ENCODE data around the gene CYGB. TPM values are rescaled to one million over a fixed set of nuclear protein-coding genes. Genes with fewer than 3 reads are reported as not detected.
"Not testable (repeated sequence)": the region's sequence is repeated elsewhere in the genome, so short reads cannot be mapped to it uniquely, and the experiment has no call there.

Gene CYGB
- total RNA-seq, 1 donor: 39.1 TPM

DNA sequence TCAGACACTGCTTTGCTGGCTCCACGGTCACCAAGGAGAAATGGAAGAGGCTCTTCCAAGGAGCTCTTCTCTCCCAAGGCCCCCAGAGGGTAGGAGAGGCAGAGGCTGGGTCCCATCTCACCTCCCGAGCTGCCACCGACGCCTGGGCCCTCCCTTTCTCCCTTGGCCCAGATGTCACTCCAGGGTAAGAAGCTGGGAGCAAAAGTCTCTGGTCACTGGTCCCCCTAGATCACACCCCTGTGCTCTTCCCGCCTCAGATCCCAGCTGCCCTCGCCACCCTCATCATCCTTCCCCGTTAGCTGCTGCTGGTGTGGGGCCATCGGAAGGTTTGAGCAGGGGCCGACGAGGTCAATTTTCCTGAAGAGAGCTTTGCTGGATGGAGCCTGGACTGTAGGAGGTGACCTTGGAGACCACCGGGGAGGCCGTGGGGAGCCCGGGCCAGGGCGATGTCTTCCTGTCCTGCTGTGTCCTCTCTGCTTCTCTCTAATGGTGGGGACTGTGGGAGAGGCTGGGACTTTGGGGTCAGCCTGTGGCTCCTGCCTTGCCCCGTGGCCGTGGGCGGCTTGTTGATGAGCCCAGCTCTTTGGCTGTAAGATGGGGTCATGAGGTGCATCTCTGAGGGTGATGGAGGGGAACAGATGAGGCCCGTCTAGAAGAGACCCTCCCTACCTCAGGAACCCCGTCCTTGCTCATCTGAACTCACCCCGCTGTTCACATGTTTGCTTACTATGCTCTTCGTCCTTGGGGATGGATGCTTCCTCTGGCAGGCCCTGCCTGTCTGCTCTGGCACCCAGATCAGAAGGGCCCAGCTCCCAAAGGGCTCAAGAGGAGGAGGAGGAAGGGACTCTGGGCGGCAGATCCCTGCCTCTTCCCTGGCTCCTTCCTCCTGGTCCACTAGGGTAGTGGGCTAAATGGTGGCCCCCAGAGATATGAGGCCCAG lies 24.9 kb downstream of the CYGB start:
- H3K4me3 ChIP-seq (ENCODE audit: insufficient read depth, low read length): no peak overlapping the region
- H3K79me2 ChIP-seq (ENCODE audit: insufficient read depth, low read length): no peaks in the 10 kb centered on the region

DNA sequence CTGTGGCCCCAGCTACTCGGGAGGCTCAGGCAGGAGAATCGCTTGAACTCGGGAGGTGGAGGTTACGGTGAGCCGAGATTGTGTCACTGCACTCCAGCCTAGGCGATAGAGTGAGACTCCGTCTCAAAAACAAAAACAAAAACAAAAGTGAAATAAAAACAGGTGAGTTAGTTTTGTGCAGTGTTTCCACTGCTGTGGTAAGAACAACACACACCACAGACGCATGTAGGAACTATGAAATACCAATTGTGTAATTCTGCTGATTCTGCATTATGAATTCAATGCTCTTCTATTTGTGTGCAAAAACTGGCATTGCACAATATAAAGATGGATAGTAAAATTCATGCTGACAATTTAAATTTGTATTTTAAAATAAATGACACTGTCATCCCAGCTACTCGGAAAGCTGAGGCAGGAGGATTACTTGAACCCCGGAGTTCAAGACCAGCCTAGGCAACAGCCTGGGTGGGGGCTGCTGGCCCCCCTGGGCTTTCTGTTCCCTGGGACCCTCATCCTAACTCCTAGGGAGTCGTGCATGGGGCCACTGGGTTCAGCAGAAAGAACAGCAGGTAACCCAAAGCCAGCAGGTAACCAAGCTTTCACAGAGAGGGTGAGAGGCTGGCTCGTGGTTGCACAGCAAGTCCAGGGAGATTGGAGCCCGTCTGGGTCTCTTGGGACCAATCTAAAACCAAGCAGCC lies 25.7 kb downstream of the CYGB start:
- Histone ChIP-seq H3K36me3 (ENCODE audit: insufficient read depth, low read length) (no peaks in the 10 kb centered on the region), H3K9me3 (ENCODE audit: low read depth, low read length) (no peaks in the 10 kb centered on the region), H2AFZ (ENCODE audit: low read length) (no peak overlapping the region), H3K27ac (ENCODE audit: low read depth, low read length) (no peak overlapping the region), H3K4me1 (ENCODE audit: insufficient read depth, low read length) (peaks cover 13% of the 10 kb centered on the region), H3K79me2 (ENCODE audit: insufficient read depth, low read length) (no peaks in the 10 kb centered on the region), H3K4me3 (ENCODE audit: insufficient read depth, low read length) (no peak overlapping the region), H3K4me2 (ENCODE audit: insufficient read depth, low read length) (no peak overlapping the region), H4K20me1 (ENCODE audit: insufficient read depth, low read length) (no peaks in the 10 kb centered on the region), H3K27me3 (ENCODE audit: insufficient read depth, low read length) (no peaks in the 10 kb centered on the region)
- peak; percentile 34 for DNase-seq (ENCODE audit: insufficient read length, low spot score, missing footprints)
- TF ChIP-seq, protein P1, sequence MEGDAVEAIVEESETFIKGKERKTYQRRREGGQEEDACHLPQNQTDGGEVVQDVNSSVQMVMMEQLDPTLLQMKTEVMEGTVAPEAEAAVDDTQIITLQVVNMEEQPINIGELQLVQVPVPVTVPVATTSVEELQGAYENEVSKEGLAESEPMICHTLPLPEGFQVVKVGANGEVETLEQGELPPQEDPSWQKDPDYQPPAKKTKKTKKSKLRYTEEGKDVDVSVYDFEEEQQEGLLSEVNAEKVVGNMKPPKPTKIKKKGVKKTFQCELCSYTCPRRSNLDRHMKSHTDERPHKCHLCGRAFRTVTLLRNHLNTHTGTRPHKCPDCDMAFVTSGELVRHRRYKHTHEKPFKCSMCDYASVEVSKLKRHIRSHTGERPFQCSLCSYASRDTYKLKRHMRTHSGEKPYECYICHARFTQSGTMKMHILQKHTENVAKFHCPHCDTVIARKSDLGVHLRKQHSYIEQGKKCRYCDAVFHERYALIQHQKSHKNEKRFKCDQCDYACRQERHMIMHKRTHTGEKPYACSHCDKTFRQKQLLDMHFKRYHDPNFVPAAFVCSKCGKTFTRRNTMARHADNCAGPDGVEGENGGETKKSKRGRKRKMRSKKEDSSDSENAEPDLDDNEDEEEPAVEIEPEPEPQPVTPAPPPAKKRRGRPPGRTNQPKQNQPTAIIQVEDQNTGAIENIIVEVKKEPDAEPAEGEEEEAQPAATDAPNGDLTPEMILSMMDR (IDR thresholded peaks at IDR 0.05; ENCODE audit: extremely low read depth, low read depth, low read length): no peak

More for the DNA sequence above, 24.9 kb downstream of the CYGB start:
- H2AFZ ChIP-seq (ENCODE audit: low read length): no peak overlapping the region
- no peaks in the 10 kb centered on the region for H3K36me3 ChIP-seq (ENCODE audit: insufficient read depth, low read length)
- peaks cover 13% of the 10 kb centered on the region for H3K4me1 ChIP-seq (ENCODE audit: insufficient read depth, low read length)
- no peaks in the 10 kb centered on the region for H3K9me3 ChIP-seq (ENCODE audit: low read depth, low read length)
- H3K27ac ChIP-seq (ENCODE audit: low read depth, low read length): no peak overlapping the region
- no peaks in the 10 kb centered on the region for H4K20me1 ChIP-seq (ENCODE audit: insufficient read depth, low read length)
- no peak overlapping the region for H3K4me2 ChIP-seq (ENCODE audit: insufficient read depth, low read length)
- H3K27me3 ChIP-seq (ENCODE audit: insufficient read depth, low read length): no peaks in the 10 kb centered on the region
- DNase-seq (ENCODE audit: insufficient read length, low spot score, missing footprints): peak; percentile 54
- TF ChIP-seq, protein P1 (IDR thresholded peaks at IDR 0.05; ENCODE audit: extremely low read depth, low read depth, low read length): no peak

DNA sequence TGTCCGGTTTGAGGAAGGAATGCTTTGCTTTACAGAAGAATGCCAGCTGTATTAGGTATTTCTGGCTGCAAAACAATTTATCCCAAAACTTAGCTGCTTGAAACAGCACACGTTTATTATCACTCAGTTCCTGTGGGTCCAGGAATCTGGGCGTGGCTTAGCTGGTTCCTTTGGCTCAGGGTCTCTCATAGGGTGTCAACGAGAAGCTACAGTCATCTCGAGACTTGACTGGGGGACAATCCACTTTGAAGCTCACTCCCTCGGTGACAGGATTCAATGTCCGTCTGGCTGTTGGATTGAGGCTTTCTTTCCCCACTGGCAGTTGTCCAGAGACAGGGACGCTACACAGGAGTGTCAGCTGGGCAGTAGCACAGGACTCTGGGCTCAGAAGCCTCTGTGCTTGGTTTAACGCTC lies 26.7 kb downstream of the CYGB start:
- Histone ChIP-seq H3K27me3 (ENCODE audit: insufficient read depth, low read length) (no peaks in the 10 kb centered on the region), H4K20me1 (ENCODE audit: insufficient read depth, low read length) (no peaks in the 10 kb centered on the region), H2AFZ (ENCODE audit: low read length) (peak overlapping the region; percentile 47), H3K4me1 (ENCODE audit: insufficient read depth, low read length) (peaks cover 16% of the 10 kb centered on the region), H3K9me3 (ENCODE audit: low read depth, low read length) (no peaks in the 10 kb centered on the region), H3K27ac (ENCODE audit: low read depth, low read length) (no peak overlapping the region), H3K36me3 (ENCODE audit: insufficient read depth, low read length) (no peaks in the 10 kb centered on the region), H3K4me2 (ENCODE audit: insufficient read depth, low read length) (no peak overlapping the region), H3K79me2 (ENCODE audit: insufficient read depth, low read length) (no peaks in the 10 kb centered on the region), H3K4me3 (ENCODE audit: insufficient read depth, low read length) (no peak overlapping the region)
- peak; percentile 11 for DNase-seq (ENCODE audit: insufficient read length, low spot score, missing footprints)
- TF ChIP-seq, protein P1 (IDR thresholded peaks at IDR 0.05; ENCODE audit: extremely low read depth, low read depth, low read length): no peak

DNA sequence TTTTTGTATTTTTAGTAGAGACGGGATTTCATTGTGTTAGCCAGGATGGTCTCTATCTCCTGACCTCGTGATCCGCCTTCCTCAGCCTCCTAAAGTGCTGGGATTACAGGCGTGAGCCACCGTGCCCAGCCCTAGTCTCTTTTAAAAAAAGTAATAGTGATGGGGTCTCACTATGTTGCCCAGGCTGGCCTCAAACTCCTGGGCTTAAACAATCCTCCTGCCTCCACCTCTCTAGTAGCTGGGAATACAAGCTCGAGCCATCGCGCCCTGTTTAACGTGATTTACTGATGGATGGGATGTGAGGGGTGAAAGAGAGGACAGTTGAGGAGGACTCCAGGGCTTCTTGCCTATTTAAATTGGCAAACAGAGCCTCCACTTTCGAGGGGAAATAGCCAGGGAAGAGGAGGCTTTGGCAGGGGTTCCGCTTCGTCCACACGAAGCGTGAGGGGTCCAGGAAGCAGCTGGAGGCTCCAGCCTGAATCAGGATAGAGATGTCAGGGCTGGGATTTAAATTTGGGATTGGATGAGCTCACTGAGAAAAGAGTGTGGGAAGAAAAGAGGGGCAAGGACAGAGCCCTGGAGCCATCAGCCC lies 28.9 kb downstream of the CYGB start:
- not testable (repeated sequence) for H3K4me1 ChIP-seq (ENCODE audit: insufficient read depth, low read length); H3K27ac ChIP-seq (ENCODE audit: low read depth, low read length); H4K20me1 ChIP-seq (ENCODE audit: insufficient read depth, low read length); H3K9me3 ChIP-seq (ENCODE audit: low read depth, low read length); H3K27me3 ChIP-seq (ENCODE audit: insufficient read depth, low read length); H3K36me3 ChIP-seq (ENCODE audit: insufficient read depth, low read length); H3K79me2 ChIP-seq (ENCODE audit: insufficient read depth, low read length); H2AFZ ChIP-seq (ENCODE audit: low read length); H3K4me3 ChIP-seq (ENCODE audit: insufficient read depth, low read length); H3K4me2 ChIP-seq (ENCODE audit: insufficient read depth, low read length)
- peak; percentile 47 for DNase-seq (ENCODE audit: insufficient read length, low spot score, missing footprints)
